ENCODE measurements around the gene DPF1.
A peak's percentile ranks its signal among the peaks of the same experiment; 100 is the strongest.

The DPF1 gene

DNA sequence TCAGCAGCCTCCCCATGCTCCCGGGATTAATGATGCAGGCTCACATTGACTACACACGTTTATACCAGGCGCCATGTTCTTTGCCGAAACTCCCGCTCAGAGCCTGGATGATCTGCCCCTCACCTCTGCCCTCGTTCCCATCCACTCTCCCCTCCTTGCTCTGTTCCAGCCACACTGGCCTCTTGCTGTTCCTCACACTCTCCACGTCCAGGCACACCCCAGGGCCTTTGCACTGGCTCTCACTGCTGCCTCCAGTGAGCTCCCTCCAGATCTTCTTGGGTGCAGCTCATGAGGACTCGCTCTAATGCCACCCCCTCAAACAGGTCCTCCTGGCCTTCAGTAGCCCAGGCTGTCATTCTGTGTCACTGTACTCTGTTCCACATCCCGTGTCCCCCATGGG, 39.2 kb downstream of the DPF1 start:
- ChIA-PET CTCF (interaction anchor here (0.9 to 1.1 kb wide), 2 partner anchors 41 to 43 kb away, joined by 3 to 4 read pairs; no protein-coding TSS in a partner anchor), POLR2A (no interaction called here)
- peaks cover 3% of the 10 kb centered on the region; the same call in 1 of the 2 replicates for H3K9me3 ChIP-seq (ENCODE audit: control insufficient read depth, insufficient read depth, low read depth, low read length)
- peaks cover 0 to 19% of the 10 kb centered on the region in 2 experiments; a peak in 2 of 3 replicates for H3K36me3 ChIP-seq (ENCODE audit: control insufficient read depth in 2 of 2, insufficient read depth in 1 of 2, low read length in 2 of 2)
- H3K4me1 ChIP-seq (ENCODE audit: control insufficient read depth, insufficient read depth, low read length): 0 out of 2 replicates have a peak, but pooled peaks cover 2% of the 10 kb centered on the region
- no peak overlapping the region for H3K27ac ChIP-seq (ENCODE audit: extremely low read depth, low read depth, low read length)
- TF ChIP-seq ZNF175 (tag by site-specific recombination; IDR thresholded peaks at IDR 0.05) (no peak), ZIC2 (tag by site-specific recombination; IDR thresholded peaks at IDR 0.05) (0 out of 2 replicates have a peak, but pooled peaks have one; percentile 4), KLF9 (tag by site-specific recombination; IDR thresholded peaks at IDR 0.05; ENCODE audit: low read depth) (no peak), ZNF623 (tag by site-specific recombination; IDR thresholded peaks at IDR 0.05) (peak; percentile 99)
- TF ChIP-seq, protein P1, sequence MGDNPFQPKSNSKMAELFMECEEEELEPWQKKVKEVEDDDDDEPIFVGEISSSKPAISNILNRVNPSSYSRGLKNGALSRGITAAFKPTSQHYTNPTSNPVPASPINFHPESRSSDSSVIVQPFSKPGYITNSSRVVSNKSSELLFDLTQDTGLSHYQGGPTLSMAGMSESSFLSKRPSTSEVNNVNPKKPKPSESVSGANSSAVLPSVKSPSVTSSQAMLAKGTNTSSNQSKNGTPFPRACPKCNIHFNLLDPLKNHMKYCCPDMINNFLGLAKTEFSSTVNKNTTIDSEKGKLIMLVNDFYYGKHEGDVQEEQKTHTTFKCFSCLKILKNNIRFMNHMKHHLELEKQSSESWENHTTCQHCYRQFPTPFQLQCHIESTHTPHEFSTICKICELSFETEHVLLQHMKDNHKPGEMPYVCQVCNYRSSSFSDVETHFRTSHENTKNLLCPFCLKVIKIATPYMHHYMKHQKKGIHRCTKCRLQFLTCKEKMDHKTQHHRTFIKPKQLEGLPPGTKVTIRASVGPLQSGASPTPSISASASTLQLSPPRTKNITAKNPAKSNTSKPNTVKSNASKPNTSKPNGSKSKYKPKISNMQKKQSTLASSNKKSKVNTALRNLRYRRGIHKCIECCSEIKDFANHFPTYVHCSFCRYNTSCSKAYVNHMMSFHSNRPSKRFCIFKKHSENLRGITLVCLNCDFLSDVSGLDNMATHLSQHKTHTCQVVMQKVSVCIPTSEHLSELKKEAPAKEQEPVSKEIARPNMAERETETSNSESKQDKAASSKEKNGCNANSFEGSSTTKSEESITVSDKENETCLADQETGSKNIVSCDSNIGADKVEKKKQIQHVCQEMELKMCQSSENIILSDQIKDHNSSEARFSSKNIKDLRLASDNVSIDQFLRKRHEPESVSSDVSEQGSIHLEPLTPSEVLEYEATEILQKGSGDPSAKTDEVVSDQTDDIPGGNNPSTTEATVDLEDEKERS (tag by site-specific recombination; IDR thresholded peaks at IDR 0.05): peak; percentile 57; the same call in 1 of the 2 replicates
- H3K4me3 ChIP-seq (ENCODE audit: low read depth, low read length): no peak overlapping the region

DNA sequence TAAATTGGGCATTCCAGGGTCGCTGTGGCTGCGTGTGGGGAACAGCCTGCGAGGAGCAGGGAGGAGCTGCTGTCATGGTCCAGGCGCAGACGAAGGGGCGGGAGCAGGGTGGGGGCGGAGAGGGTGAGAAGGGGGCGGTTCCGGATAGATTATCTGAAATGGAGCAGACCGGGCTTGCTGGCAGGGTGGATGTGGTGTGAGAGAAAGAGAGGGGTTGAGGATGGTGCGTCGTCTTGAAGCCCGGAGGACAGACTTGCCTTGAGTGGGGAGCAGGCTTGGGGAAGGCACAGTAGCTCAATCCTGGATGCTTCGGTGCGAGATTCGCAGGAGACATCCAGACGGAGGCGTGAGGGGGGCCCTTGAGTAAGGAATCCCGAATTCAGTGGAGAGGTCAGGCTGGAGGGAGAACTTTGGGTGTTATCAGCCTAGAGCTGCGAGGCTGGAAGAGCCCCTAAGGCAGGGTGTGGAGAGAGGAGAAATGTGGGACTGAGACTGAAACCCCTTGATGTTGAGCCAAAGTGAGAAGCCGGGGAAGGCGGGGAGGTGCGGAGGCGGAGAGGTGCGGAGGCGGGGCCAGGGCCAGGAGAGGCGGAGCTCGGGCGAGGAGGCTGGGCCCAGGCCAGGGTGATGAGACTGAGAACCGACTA, 40.6 kb downstream of the DPF1 start:
- CTCF ChIA-PET: interaction anchor here (0.5 to 3.6 kb wide), 7 partner anchors 9 to 451 kb away, joined by 3 to 12 read pairs (median 3); no protein-coding TSS in a partner anchor
- H3K4me3 ChIP-seq (ENCODE audit: low read depth, low read length): no peak overlapping the region
- H3K9me3 ChIP-seq (ENCODE audit: control insufficient read depth, insufficient read depth, low read depth, low read length): peaks cover 3% of the 10 kb centered on the region; the same call in 1 of the 2 replicates
- H3K27ac ChIP-seq (ENCODE audit: extremely low read depth, low read depth, low read length): peak overlapping the region; percentile 31; the same call in 1 of the 2 replicates
- H3K4me1 ChIP-seq (ENCODE audit: control insufficient read depth, insufficient read depth, low read length): 0 out of 2 replicates have a peak, but pooled peaks cover 2% of the 10 kb centered on the region
- POLR2A ChIA-PET: no interaction called here
- peaks cover 0 to 20% of the 10 kb centered on the region in 2 experiments; a peak in 2 of 3 replicates for H3K36me3 ChIP-seq (ENCODE audit: control insufficient read depth in 2 of 2, insufficient read depth in 1 of 2, low read length in 2 of 2)
- TF ChIP-seq ZNF704 (tag by site-specific recombination; IDR thresholded peaks at IDR 0.05) (no peak), ZNF837 (tag by site-specific recombination; IDR thresholded peaks at IDR 0.05) (no peak), KLF9 (tag by site-specific recombination; IDR thresholded peaks at IDR 0.05; ENCODE audit: low read depth) (0 out of 2 replicates have a peak, but pooled peaks have one; percentile 15), ZNF600 (tag by site-specific recombination; IDR thresholded peaks at IDR 0.05) (0 out of 2 replicates have a peak, but pooled peaks have one; percentile 16), EGR2 (tag by site-specific recombination; IDR thresholded peaks at IDR 0.05; ENCODE audit: low read depth) (peak; percentile 69), ZNF830 (tag by site-specific recombination; IDR thresholded peaks at IDR 0.05; ENCODE audit: low read depth) (no peak), ZFHX2 (tag by site-specific recombination; conservative IDR thresholded peaks at IDR 0.05) (peak; percentile 67), ZNF16 (tag by site-specific recombination; IDR thresholded peaks at IDR 0.05; ENCODE audit: low read depth) (no peak)
- TF ChIP-seq, protein P2, sequence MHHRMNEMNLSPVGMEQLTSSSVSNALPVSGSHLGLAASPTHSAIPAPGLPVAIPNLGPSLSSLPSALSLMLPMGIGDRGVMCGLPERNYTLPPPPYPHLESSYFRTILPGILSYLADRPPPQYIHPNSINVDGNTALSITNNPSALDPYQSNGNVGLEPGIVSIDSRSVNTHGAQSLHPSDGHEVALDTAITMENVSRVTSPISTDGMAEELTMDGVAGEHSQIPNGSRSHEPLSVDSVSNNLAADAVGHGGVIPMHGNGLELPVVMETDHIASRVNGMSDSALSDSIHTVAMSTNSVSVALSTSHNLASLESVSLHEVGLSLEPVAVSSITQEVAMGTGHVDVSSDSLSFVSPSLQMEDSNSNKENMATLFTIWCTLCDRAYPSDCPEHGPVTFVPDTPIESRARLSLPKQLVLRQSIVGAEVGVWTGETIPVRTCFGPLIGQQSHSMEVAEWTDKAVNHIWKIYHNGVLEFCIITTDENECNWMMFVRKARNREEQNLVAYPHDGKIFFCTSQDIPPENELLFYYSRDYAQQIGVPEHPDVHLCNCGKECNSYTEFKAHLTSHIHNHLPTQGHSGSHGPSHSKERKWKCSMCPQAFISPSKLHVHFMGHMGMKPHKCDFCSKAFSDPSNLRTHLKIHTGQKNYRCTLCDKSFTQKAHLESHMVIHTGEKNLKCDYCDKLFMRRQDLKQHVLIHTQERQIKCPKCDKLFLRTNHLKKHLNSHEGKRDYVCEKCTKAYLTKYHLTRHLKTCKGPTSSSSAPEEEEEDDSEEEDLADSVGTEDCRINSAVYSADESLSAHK (tag by site-specific recombination; IDR thresholded peaks at IDR 0.05): no peak

Measured in HEK293 (cell line).